Immature natural killer cell (primary cell): ENCODE data around the gene C9orf40. TPM values are rescaled to one million over a fixed set of nuclear protein-coding genes. Genes with fewer than 3 reads are reported as not detected.

Experiments
- DNase-seq, 3 donors: peaks; one replicate each; pipeline ENCODE4 v3.0.0; 2022; ENCODE audit warnings: mixed read lengths in 1 of 3
- H3K27ac Mint-ChIP-seq, 6 donors: one replicate each; pipeline ENCODE4 v1.8.0; 2020; ENCODE audit warnings: mixed read lengths in 6 of 6, mild to moderate bottlenecking in 5 of 6, inconsistent platforms in 4 of 6, moderate library complexity in 3 of 6
- H3K27me3 Mint-ChIP-seq, 3 donors: one replicate each; pipeline ENCODE4 v1.8.0; 2020 to 2021; ENCODE audit warnings: low read depth in 3 of 3, mild to moderate bottlenecking in 3 of 3, mixed read lengths in 3 of 3, moderate library complexity in 3 of 3, inconsistent platforms in 1 of 3
- H3K36me3 Mint-ChIP-seq, 3 donors: one replicate each; pipeline ENCODE4 v1.8.0; 2020; ENCODE audit warnings: mixed read lengths in 3 of 3, inconsistent platforms in 2 of 3, mild to moderate bottlenecking in 2 of 3
- H3K4me1 Mint-ChIP-seq, 2 donors: one replicate each; pipeline ENCODE4 v1.8.0; 2020; ENCODE audit warnings: inconsistent platforms in 2 of 2, mild to moderate bottlenecking in 2 of 2, mixed read lengths in 2 of 2, moderate library complexity in 1 of 2
- H3K4me3 Mint-ChIP-seq, 5 donors: one replicate each; pipeline ENCODE4 v1.8.0; 2020; ENCODE audit warnings: mild to moderate bottlenecking in 5 of 5, mixed read lengths in 5 of 5, inconsistent platforms in 3 of 5, moderate library complexity in 3 of 5
- H3K9me3 Mint-ChIP-seq, 6 donors: one replicate each; pipeline ENCODE4 v1.8.0; 2020; ENCODE audit warnings: mild to moderate bottlenecking in 6 of 6, mixed read lengths in 6 of 6, inconsistent platforms in 4 of 6, moderate library complexity in 3 of 6
- polyA plus RNA-seq, 3 donors: library from polyadenylated mRNA; unstranded; fragments of 300-500 nt; fragmentation: Illumina TruSeq; gene quantifications; one replicate each; pipeline ENCODE4 v1.2.3, GENCODE V29; 2021

Gene C9orf40
- polyA plus RNA-seq, 3 donors from 2014 or later, result 1.6 to 5.5 (median 2.3) TPM

DNA sequence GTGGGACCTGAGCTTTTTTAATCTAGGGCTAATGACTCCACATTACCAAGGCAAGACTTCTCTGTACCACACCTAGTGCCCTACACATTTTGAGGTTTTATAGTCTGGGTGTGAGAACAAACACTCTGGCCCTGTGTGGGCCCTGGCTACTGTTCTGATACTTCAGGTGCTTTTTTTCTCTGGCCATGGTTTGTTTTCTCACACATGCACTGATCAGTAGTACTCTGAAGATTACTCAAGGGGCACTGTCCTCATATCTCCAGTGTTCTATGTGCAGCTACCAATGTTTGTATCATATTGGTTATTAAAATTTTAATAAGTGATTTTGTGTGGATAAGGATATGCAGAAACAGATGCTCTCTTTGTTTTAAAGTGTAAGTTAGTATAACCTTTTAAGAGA lies 5.9 kb upstream of the C9orf40 start:
- H3K36me3 Mint-ChIP-seq, result peaks cover 0 to 7% (median 4%) of the 10 kb centered on the region in 3 donors
- H3K4me3 Mint-ChIP-seq, result no peak overlapping the region
- DNase-seq, result no peak
- peaks cover 0 to 2% (median 0%) of the 10 kb centered on the region in 6 donors for H3K9me3 Mint-ChIP-seq
- H3K27me3 Mint-ChIP-seq, result peaks cover 0 to 8% (median 2%) of the 10 kb centered on the region in 3 donors
- H3K4me1 Mint-ChIP-seq, result peaks cover 20 to 44% of the 10 kb centered on the region in 2 donors
- peak overlapping the region in 3 of 6 donors; percentile 5 to 62 (median 39) for H3K27ac Mint-ChIP-seq

DNA sequence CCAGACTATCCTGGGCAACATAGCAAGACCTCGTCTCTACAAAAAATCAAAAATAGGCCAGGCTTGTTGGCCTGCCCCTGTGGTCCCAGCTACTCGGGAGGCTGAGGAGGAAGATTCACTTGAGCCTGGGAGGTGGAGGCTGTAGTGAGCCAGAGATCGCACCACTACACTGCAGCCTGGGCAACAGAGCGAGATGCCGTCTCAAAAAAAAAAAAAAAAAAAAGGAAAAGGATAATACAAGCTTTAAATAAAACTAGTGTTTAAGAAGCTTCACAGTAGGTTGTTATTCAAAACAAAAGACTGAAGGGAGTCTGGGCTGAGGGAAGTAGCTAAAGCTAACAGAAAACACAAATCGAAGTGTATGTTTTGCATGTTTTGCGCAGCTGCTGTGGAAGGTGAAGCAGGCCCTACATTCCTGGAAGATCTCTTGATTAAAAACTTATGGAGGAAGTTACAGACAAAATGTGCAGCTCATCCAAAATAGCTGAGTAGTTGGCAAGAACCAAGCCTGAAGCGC lies 581 bp upstream of the C9orf40 start:
- Mint-ChIP-seq H3K36me3 (peaks cover 0 to 7% (median 3%) of the 10 kb centered on the region in 3 donors), H3K9me3 (no peaks in the 10 kb centered on the region), H3K27me3 (peaks cover 0 to 14% (median 5%) of the 10 kb centered on the region in 3 donors), H3K4me1 (peaks cover 12 to 31% of the 10 kb centered on the region in 2 donors), H3K27ac (peak overlapping the region; percentile 86 to 95 (median 94)), H3K4me3 (peak overlapping the region; percentile 81 to 92 (median 91))
- DNase-seq, result no peak

DNA sequence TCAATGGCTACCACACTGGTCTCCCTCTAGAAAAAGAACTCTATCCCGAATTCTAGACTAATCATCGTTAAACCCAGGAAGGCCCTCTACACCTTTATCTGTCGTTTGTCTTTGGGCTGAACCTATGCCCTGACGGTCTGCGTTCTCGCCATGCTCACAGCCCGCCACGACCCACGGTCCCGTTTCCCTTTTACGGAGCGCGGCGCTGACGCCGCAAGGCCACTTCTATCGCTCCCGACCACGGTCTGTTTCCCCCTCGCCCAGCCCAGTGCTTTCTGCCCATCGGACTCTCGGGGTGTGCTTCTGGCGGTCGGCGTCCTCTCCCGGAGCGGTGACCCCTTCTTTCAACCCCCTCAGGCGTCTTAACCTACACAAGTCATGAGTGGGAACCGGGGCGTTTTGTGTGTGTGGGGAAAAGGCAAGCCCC lies 974 bp downstream of the C9orf40 start:
- H3K27ac Mint-ChIP-seq, result peak overlapping the region; percentile 86 to 97 (median 92)
- peak; percentile 45 to 52 (median 48) for DNase-seq
- H3K9me3 Mint-ChIP-seq, result no peaks in the 10 kb centered on the region
- peaks cover 15 to 31% of the 10 kb centered on the region in 2 donors for H3K4me1 Mint-ChIP-seq
- peaks cover 0 to 12% (median 5%) of the 10 kb centered on the region in 3 donors for H3K27me3 Mint-ChIP-seq
- H3K4me3 Mint-ChIP-seq, result peak overlapping the region; percentile 94 to 99 (median 98)
- peaks cover 3 to 17% (median 14%) of the 10 kb centered on the region in 3 donors for H3K36me3 Mint-ChIP-seq

DNA sequence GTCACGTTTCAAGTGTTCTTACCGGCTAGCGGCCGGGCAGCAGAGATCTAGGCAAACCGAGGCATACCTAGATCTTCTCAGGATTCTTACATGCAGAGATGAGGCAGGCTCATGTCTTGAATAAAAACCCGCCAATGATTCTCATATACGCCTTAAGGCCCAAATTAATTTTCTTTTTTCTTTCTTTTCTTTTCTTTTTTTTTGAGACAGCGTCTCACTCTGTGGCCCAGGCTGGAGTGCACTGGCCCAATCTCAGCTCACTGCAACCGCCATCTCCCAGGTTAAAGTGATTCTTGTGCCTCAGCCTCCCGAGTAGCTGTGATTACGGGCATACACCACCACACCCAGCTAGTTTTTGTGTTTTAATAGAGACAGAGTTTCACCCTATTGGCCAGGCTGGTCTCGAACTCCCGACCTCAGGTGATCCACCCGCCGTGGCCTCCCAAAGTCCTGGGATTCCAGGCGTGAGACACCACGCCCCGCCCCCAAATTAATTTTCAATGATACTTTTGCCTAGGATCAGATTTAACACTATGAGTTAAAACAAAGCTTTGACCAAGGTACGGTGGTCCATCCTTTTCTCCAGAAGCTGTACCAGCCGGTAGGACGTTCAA lies 1.5 kb downstream of the C9orf40 start:
- H3K4me1 Mint-ChIP-seq, result peaks cover 20 to 36% of the 10 kb centered on the region in 2 donors
- H3K27me3 Mint-ChIP-seq, result peaks cover 0 to 14% (median 5%) of the 10 kb centered on the region in 3 donors
- peak overlapping the region; percentile 86 to 97 (median 92) for H3K27ac Mint-ChIP-seq
- DNase-seq, result no peak
- peaks cover 3 to 18% (median 14%) of the 10 kb centered on the region in 3 donors for H3K36me3 Mint-ChIP-seq
- H3K9me3 Mint-ChIP-seq, result no peaks in the 10 kb centered on the region
- H3K4me3 Mint-ChIP-seq, result peak overlapping the region; percentile 94 to 99 (median 98)

DNA sequence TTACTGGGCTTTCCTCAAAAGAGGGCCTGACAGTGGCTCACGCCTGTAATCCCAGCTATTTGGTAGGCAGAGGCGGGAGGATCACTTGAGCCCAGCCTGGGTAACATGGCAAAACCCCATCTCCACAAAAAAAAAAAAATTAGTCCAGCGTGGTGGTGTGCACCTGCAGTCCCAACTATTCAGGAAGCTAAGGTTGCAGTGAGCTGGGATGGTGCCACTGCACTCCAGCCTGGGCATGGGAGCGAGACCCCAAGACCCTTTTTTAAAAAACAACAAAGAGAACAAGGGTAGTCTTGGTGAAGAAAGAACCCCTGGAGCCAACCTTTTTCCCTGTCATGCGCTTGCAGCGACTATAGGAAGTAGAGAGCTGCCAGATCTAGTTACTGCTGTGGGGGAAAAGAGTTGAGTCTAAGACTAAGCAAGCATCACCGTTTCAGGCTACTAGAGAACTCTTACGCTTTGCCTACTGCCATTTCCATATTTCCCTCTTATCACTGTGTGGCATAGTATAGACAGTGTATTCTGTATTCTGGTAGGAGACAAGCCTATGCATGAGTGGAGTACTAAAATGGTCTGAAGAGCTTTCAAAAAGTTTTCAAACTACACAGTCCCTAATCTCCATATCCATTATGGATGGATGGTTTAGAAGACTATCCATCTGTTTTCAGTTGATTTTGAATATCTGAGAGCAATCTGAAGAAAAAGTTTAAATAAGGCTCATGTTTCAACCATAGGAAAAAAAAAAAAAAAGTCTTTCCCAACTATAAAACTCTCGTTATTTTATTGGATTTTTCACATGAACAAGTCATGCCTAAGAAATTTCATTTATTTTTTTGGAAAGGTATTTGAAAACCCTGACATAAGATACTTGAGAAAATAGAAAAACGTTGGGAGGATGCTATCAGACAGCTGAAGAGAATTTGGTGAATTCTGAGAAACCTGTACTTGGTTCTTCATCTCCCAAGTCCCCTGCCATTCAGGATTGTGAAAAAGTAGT lies 2.6 kb downstream of the C9orf40 start:
- no peak for DNase-seq
- peaks cover 0 to 14% (median 5%) of the 10 kb centered on the region in 3 donors for H3K27me3 Mint-ChIP-seq
- H3K4me1 Mint-ChIP-seq, result peaks cover 24 to 47% of the 10 kb centered on the region in 2 donors
- peaks cover 3 to 18% (median 14%) of the 10 kb centered on the region in 3 donors for H3K36me3 Mint-ChIP-seq
- peak overlapping the region in 3 of 5 donors; percentile 23 to 38 (median 27) for H3K4me3 Mint-ChIP-seq
- no peak overlapping the region for H3K27ac Mint-ChIP-seq
- H3K9me3 Mint-ChIP-seq, result no peaks in the 10 kb centered on the region

DNA sequence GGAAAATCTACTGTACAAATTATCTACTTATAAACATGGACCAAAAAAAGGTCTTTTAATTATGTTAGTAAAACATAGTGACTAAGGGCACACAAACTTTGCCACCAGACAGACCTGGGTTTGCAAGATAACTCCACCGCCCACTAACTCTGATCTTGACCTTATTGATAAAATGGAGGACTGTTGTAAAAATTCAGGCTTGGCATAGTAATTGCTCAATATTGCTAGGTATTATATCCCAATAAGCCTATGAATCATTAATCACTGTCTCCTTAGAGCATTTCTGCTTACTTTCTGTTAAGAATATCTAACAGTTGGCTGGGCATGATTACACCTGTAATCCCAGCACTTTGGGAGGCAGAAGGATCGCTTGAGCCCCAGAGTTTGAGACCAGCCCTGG lies 3.8 kb downstream of the C9orf40 start:
- Mint-ChIP-seq H3K4me3 (peak overlapping the region in 1 of 5 donors; percentile 30), H3K27me3 (peaks cover 0 to 14% (median 5%) of the 10 kb centered on the region in 3 donors), H3K27ac (no peak overlapping the region), H3K36me3 (peaks cover 3 to 18% (median 14%) of the 10 kb centered on the region in 3 donors), H3K4me1 (peaks cover 26 to 57% of the 10 kb centered on the region in 2 donors), H3K9me3 (no peaks in the 10 kb centered on the region)
- DNase-seq, result no peak

DNA sequence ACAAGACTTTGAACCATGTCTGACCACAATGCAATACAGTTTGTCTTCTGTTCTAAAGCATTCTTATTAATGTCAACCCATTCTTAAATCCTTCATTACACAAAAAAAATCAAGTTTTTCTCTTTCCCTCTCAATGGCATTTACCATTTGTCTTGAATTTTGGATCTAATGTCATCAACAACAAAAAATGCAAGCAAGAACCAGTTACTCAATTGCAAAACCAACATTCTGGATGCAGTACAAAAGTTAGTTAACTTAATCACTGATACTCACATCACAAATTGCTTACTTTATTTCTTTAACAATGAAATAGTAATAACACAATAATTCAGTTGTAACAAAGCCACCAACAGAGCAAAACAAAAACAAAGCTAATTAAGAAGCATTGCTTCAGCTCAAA lies 6.0 kb downstream of the C9orf40 start:
- H3K4me3 Mint-ChIP-seq, result peak overlapping the region in 1 of 5 donors; percentile 48
- no peak overlapping the region for H3K27ac Mint-ChIP-seq
- H3K4me1 Mint-ChIP-seq, result peaks cover 34 to 61% of the 10 kb centered on the region in 2 donors
- H3K9me3 Mint-ChIP-seq, result peaks cover 0 to 5% (median under 1%) of the 10 kb centered on the region in 6 donors
- no peak for DNase-seq
- peaks cover 0 to 14% (median 3%) of the 10 kb centered on the region in 3 donors for H3K27me3 Mint-ChIP-seq
- peaks cover 3 to 18% (median 14%) of the 10 kb centered on the region in 3 donors for H3K36me3 Mint-ChIP-seq

DNA sequence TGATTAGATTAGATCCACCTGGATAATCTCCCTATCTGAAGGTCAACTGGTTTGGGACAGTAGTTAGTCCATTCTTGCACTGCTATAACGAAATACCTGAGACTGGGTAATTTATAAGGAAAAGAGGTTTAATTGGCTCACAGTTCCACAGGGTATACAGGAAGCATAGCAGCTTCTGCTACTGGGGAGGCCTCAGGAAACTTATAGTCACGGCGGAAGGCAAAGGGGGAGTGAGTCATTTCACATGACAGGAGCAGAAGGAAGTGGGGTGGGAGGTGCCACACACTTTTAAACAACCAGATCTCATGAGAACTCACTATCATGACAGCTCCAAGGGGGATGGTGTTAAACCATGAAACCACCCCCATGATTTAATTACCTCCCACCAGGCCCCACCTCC lies 9.9 kb downstream of the C9orf40 start:
- H3K4me1 Mint-ChIP-seq, result peaks cover 28 to 48% of the 10 kb centered on the region in 2 donors
- DNase-seq, result peak; percentile 21 to 53 (median 39)
- H3K27ac Mint-ChIP-seq, result peak overlapping the region; percentile 31 to 86 (median 73)
- peaks cover under 1 to 9% (median 8%) of the 10 kb centered on the region in 3 donors for H3K36me3 Mint-ChIP-seq
- peaks cover 3 to 12% (median 3%) of the 10 kb centered on the region in 3 donors for H3K27me3 Mint-ChIP-seq
- peak overlapping the region in 4 of 5 donors; percentile 18 to 46 (median 33) for H3K4me3 Mint-ChIP-seq
- peaks cover 0 to 5% (median under 1%) of the 10 kb centered on the region in 6 donors for H3K9me3 Mint-ChIP-seq

DNA sequence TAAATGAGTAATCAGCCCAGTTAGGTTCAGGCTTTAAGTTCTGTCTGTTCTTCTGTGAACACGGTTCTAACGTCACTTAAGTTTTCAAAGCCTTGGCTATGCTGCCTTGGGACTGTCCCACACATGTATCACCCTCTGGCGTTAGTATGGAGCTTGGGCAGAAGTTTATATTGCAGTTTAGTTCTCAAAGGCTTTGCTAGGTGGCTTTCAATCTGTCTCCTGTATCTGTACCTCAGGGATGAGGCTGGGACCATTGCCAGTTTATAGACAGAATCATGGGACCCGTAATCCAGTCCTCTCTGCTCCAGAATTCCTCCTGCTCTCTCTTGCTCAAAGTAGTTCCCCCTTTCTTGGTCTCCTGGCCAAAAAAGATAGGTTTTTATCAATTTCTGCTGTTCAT lies 12.1 kb downstream of the C9orf40 start:
- DNase-seq, result no peak
- Mint-ChIP-seq H3K27ac (no peak overlapping the region), H3K27me3 (peaks cover 3 to 10% (median 6%) of the 10 kb centered on the region in 3 donors), H3K36me3 (no peaks in the 10 kb centered on the region), H3K4me3 (no peak overlapping the region), H3K4me1 (peaks cover 16 to 32% of the 10 kb centered on the region in 2 donors), H3K9me3 (peaks cover 0 to 5% (median under 1%) of the 10 kb centered on the region in 6 donors)

DNA sequence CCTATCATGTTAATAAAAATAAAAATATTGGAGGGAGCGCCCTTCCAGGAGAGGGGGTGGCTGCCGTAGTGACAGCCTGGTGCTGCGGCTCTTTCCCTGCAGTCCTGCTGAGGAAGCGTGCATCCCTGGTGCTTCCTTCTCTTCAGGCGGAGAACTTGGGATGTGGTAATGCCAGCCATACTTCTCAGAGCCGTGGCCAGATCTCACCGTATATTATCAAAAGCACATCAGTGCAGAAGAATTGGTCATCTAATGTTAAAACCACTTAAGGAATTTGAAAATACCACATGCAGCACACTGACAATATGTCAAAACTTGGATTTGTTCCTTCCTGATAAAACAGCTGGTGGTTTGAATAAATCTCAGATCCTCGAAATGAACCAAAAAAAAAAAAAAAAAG lies 17.7 kb downstream of the C9orf40 start:
- Mint-ChIP-seq H3K27ac (no peak overlapping the region), H3K27me3 (peaks cover 8 to 11% (median 8%) of the 10 kb centered on the region in 3 donors), H3K4me1 (no peaks in the 10 kb centered on the region), H3K9me3 (peaks cover 0 to 6% (median 4%) of the 10 kb centered on the region in 6 donors), H3K36me3 (peaks cover 0 to 6% (median 0%) of the 10 kb centered on the region in 3 donors), H3K4me3 (no peak overlapping the region)
- DNase-seq, result no peak

DNA sequence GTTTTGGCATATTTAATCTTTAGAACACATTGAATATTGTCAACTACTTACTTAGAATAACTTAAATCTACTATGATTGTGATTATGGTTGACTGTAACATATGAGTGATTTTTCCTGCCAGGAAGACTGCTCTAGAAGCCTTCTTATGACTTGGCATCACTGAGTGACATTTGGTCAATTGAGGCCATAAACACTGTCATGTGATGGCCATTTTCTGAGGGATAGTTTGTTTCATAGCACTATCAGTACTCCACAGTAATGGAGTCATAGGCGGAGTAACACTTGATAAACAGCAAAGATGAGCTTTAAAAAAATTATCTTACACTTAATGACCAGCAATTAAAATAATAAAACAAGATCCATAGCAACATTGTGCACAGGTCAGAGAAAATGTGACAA lies 31.0 kb downstream of the C9orf40 start:
- Mint-ChIP-seq H3K4me3 (no peak overlapping the region), H3K27ac (no peak overlapping the region), H3K9me3 (peaks cover 0 to 2% (median 0%) of the 10 kb centered on the region in 6 donors), H3K36me3 (no peaks in the 10 kb centered on the region), H3K27me3 (peaks cover 0 to 6% (median 3%) of the 10 kb centered on the region in 3 donors), H3K4me1 (no peaks in the 10 kb centered on the region)
- no peak for DNase-seq

DNA sequence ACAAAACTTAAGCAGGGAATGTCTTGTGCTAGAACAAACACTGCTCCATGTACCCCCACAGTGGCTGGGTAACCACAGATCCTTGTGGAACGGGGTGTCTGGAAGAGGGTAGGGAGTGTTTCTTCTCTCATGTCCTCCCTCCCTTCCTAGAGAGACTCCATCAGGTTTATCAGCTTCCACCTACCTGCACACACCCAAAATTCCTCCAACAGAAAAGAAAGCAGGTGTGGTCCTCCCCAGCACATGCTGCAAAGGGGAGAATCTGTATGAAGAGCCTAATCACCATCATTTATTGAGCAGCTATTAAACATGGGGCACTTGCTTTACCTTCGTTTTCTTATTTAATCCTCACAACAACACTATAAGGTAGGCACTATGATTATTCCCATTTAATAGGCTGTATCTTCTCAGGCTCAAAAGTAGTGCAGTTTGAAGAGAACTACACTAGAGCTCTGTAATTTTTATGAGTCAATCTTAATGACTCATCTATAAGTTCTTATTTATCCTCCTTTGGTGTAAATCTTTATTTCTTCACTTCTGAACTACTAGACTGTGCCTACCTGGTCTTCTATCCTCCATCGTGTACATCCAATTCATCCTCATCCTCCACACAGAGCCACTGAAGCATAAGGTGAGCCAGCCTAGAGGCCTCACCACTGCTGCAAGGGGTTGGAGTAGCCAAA lies 31.6 kb downstream of the C9orf40 start:
- Mint-ChIP-seq H3K4me3 (no peak overlapping the region), H3K36me3 (no peaks in the 10 kb centered on the region), H3K27me3 (peaks cover 0 to 6% (median 3%) of the 10 kb centered on the region in 3 donors), H3K9me3 (peaks cover 0 to 2% (median 0%) of the 10 kb centered on the region in 6 donors), H3K27ac (no peak overlapping the region), H3K4me1 (no peaks in the 10 kb centered on the region)
- DNase-seq, result no peak

DNA sequence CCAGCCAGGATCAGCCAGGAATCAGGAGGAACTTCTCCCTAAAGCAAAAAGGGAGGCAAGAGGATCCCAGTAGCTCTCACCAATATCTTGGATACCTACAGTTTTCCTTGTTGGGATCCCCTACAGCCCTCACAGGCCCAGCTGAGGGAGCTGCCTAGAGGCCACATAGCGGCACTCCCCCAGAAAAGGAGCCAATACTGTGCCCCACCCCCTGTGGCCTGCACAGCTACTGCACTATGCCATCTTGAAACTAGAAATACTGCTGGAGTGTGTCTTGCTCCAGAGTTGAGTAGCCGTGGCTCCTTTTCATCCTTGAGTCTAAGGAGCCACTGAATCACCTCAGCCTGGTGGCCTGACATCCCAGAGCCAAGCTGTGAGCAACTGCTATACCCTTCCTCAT lies 42.7 kb downstream of the C9orf40 start:
- no peaks in the 10 kb centered on the region for H3K4me1 Mint-ChIP-seq
- DNase-seq, result no peak
- no peak overlapping the region for H3K4me3 Mint-ChIP-seq
- H3K27me3 Mint-ChIP-seq, result peaks cover 3 to 10% (median 7%) of the 10 kb centered on the region in 3 donors
- no peak overlapping the region for H3K27ac Mint-ChIP-seq
- peaks cover 0 to 8% (median 6%) of the 10 kb centered on the region in 3 donors for H3K36me3 Mint-ChIP-seq
- peaks cover 7 to 19% (median 10%) of the 10 kb centered on the region in 6 donors for H3K9me3 Mint-ChIP-seq
